ENCODE data around the gene SNX32.
A peak's percentile ranks its signal among the peaks of the same experiment; 100 is the strongest.
"Not testable (repeated sequence)": the region's sequence is repeated elsewhere in the genome, so short reads cannot be mapped to it uniquely, and the experiment has no call there.

Gene SNX32

GRCh38 chr11:65887723-65888162 lies 54.0 kb downstream of the SNX32 start:
- no peak for DNase-seq

GRCh38 chr11:65888163-65888814 lies 54.5 kb downstream of the SNX32 start, which contains the start of gene FIBP:
TSS of gene FIBP (minus strand) at chr11:65888471. CDS start at chr11:65888418, 53 bp downstream.
- peak; percentile 93 for DNase-seq

GRCh38 chr11:65890324-65891218 lies 56.8 kb downstream of the SNX32 start, which contains the start of gene CCDC85B:
TSS of gene CCDC85B (plus strand) at chr11:65890673. CDS start at chr11:65890784, 111 bp downstream.
- DNase-seq, result peak; percentile 96

- no peak for DNase-seq
Observed at GRCh38 chr11:65891219-65892136, 57.7 kb downstream of the SNX32 start.

GRCh38 chr11:65892137-65892540 lies 58.4 kb downstream of the SNX32 start:
- not testable (repeated sequence) for DNase-seq

- DNase-seq, result no peak
Observed at GRCh38 chr11:65892661-65893317, 59.0 kb downstream of the SNX32 start.

GRCh38 chr11:65894034-65894591 lies 60.4 kb downstream of the SNX32 start:
- no peak for DNase-seq

- no peak for DNase-seq
Observed at GRCh38 chr11:65895482-65895981, 61.8 kb downstream of the SNX32 start.

- no peak for DNase-seq
Observed at GRCh38 chr11:65896034-65896999, 62.6 kb downstream of the SNX32 start.

- no peak for DNase-seq
Observed at GRCh38 chr11:65897020-65897471, 63.3 kb downstream of the SNX32 start.

GRCh38 chr11:65898656-65899355 lies 65.0 kb downstream of the SNX32 start:
- no peak for DNase-seq

GRCh38 chr11:65899356-65900124 lies 65.8 kb downstream of the SNX32 start:
- peak; percentile 77 for DNase-seq

- DNase-seq, result peak; percentile 91
Observed at GRCh38 chr11:65900125-65900898, 66.5 kb downstream of the SNX32 start, which contains the start of gene FOSL1. TSS of gene FOSL1 (minus strand) at chr11:65900388. CDS start at chr11:65900339, 49 bp downstream.

GRCh38 chr11:65900899-65901180 lies 67.1 kb downstream of the SNX32 start:
- DNase-seq, result no peak

- DNase-seq, result peak; percentile 64
Observed at GRCh38 chr11:65903068-65903481, 69.3 kb downstream of the SNX32 start.

Data from amniotic stem cell (primary cell).